ENCODE measurements around the gene MALL. TPM values are rescaled to one million over a fixed set of nuclear protein-coding genes. Genes with fewer than 3 reads are reported as not detected.
"Not testable (repeated sequence)": the region's sequence is repeated elsewhere in the genome, so short reads cannot be mapped to it uniquely, and the experiment has no call there.

The MALL gene
- total and polyA plus RNA-seq, 2 of the 8 experiments (the other 6 are each of a cell fraction or from before 2014, with no cell fraction given): 3.9 to 8.0 TPM

GRCh38 chr2:110101280-110101844 lies 14.3 kb downstream of the MALL start (continued):
- no peak for TF ChIP-seq TEAD4 (IDR thresholded peaks at IDR 0.05; ENCODE audit: low read depth, low read length)
- no peak for TF ChIP-seq RBBP5 (IDR thresholded peaks at IDR 0.05; ENCODE audit: borderline replicate concordance, low read depth, low read length)
- TF ChIP-seq MAFK (IDR thresholded peaks at IDR 0.05; ENCODE audit: low read depth, low read length): no peak
- no peak for TF ChIP-seq NANOG (IDR thresholded peaks at IDR 0.05; ENCODE audit: insufficient read depth, low read depth, low read length, poor library complexity, severe bottlenecking)
- TF ChIP-seq CBX8 (IDR thresholded peaks at IDR 0.05; ENCODE audit: borderline replicate concordance, low read depth, low read length): no peak
- no peak for TF ChIP-seq JUND (IDR thresholded peaks at IDR 0.05; ENCODE audit: low read length)
- no peak for TF ChIP-seq HDAC6 (IDR thresholded peaks at IDR 0.05; ENCODE audit: low read depth, low read length)

GRCh38 chr2:110100880-110101279 lies 14.7 kb downstream of the MALL start:
- not testable (repeated sequence) for H3K27ac ChIP-seq (ENCODE audit: low read depth, low read length); H3K9ac ChIP-seq (replicated peaks in 1 of 4; ENCODE audit: extremely low read depth in 1 of 4, low read depth in 3 of 4, low read length in 3 of 4); FAIRE-seq

More at GRCh38 chr2:110100880-110101279, 14.7 kb downstream of the MALL start:
- WGBS, 2 experiments (ENCODE audit: extremely low coverage in 1 of 2, insufficient coverage in 1 of 2, insufficient read length in 1 of 2, insufficient replicate concordance in 2 of 2, low coverage in 1 of 2, low lambda C conversion rate in 2 of 2, missing lambda C conversion rate in 1 of 2): 82% methylated on average over 4 of the region's 4 CpGs; no CpG with 5 or more reads in 1 of the 2 experiments
- H4K20me1 ChIP-seq (replicated peaks in 1 of 2; ENCODE audit: control insufficient read depth in 1 of 2, insufficient read depth in 2 of 2, low read length in 2 of 2); H3K27me3 ChIP-seq (replicated peaks in 1 of 4; ENCODE audit: control insufficient read depth in 3 of 4, extremely low read depth in 1 of 4, insufficient read depth in 3 of 4, low read length in 3 of 4); H4K8ac ChIP-seq (ENCODE audit: extremely low read depth, insufficient read depth, low read length); DNase-seq (ENCODE audit: low read depth in 1 of 2, low spot score in 2 of 2); H3K23ac ChIP-seq (ENCODE audit: insufficient read length); H2BK15ac ChIP-seq (ENCODE audit: low read length); H3K4me3 ChIP-seq (ENCODE audit: extremely low read depth in 1 of 4, insufficient read depth in 2 of 4, low read depth in 3 of 4, low read length in 4 of 4); H4K91ac ChIP-seq (replicated peaks; ENCODE audit: insufficient read length, low read length); H3K23me2 ChIP-seq (ENCODE audit: low read depth, low read length); H2BK5ac ChIP-seq (ENCODE audit: low read depth, low read length); H3K79me2 ChIP-seq (ENCODE audit: control insufficient read depth in 1 of 2, insufficient read depth in 2 of 2, low read length in 2 of 2); H3K4ac ChIP-seq (replicated peaks; ENCODE audit: insufficient read length, low read depth, low read length); H3K56ac ChIP-seq (replicated peaks; ENCODE audit: insufficient read length, low read depth, low read length); H3K4me1 ChIP-seq (replicated peaks in 1 of 4; ENCODE audit: control insufficient read depth in 3 of 4, insufficient read depth in 4 of 4, low read length in 3 of 4); H2BK120ac ChIP-seq (replicated peaks; ENCODE audit: low read depth, low read length); H3K14ac ChIP-seq (ENCODE audit: insufficient read length); H2AK5ac ChIP-seq (ENCODE audit: low read depth, low read length); H3K79me1 ChIP-seq (ENCODE audit: low read depth, low read length); H4K5ac ChIP-seq (ENCODE audit: insufficient read length, low read depth, low read length); H3K4me2 ChIP-seq (ENCODE audit: insufficient read depth in 1 of 2, low read depth in 2 of 2, low read length in 2 of 2); H3K18ac ChIP-seq (ENCODE audit: extremely low read depth, low read length); H2BK20ac ChIP-seq (ENCODE audit: low read length); H2BK12ac ChIP-seq (ENCODE audit: low read depth, low read length); POLR2A ChIA-PET (ENCODE audit: partially characterized antibody); H3K9me3 ChIP-seq (ENCODE audit: insufficient read depth in 2 of 2, low read depth in 1 of 2, low read length in 1 of 2); H3K36me3 ChIP-seq (ENCODE audit: control insufficient read depth in 2 of 4, insufficient read depth in 4 of 4, low read length in 3 of 4): not testable (repeated sequence)
- CTCF ChIA-PET (ENCODE audit: partially characterized antibody): interaction anchor here (1.5 kb wide), 1 partner anchor 8 kb away, joined by 3 read pairs; no protein-coding TSS in a partner anchor
- peak overlapping the region; percentile 59; the same call in 1 of the 2 replicates for H2AFZ ChIP-seq (ENCODE audit: low read length)
